GM21526 (cell line): Measurements from ENCODE around the gene EPAS1.
"Not testable (repeated sequence)": the region's sequence is repeated elsewhere in the genome, so short reads cannot be mapped to it uniquely, and the experiment has no call there.

Experiments used
- ATAC-seq: cut with Tn5 transposase; IDR thresholded peaks from one replicate; pipeline ENCODE4 v1.9.1; 2021; ENCODE audit warnings: moderate library complexity; ENCODE audit not compliant: unreplicated experiment, low FRiP score

Gene EPAS1

DNA sequence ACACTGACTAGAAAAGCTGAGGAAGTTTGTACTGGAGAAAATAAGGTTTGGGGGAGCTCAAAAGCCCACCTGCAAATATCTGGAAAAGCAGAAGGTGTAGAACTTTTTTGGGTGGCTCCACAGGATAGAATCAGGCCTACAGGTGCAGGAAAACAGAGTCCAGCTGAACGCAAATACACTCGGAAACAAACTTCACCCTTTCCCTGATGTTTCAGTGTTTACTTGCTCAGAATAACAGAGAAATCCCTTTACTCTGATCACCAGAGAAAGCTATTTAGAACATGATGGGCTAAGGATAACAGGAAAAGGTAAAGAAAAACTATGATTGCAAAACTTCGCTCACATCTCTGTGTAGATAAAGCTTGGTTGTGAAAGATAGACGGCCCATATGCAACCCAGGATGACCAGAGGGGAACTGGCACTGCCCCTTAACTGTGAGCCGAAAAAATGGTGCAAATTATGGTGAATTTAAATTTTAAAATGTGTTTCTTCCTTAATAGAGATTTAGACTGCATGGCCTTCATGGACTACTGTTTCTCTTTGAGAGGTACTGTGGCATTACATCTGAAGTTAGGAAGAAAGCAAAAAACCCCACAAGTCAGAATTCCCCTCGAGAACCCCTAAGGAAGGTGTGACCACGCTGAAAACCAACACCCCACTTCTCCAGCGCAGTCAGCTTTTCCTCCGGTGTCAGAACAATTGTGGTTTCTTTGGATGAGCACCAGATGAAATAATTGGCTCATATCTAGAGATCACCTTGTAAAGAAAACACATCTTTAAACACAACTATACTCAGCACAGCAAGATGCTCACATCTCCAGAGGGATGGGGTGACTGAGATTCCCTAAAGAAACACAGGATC lies 97.7 kb downstream of the EPAS1 start:
- ATAC-seq = no peak

DNA sequence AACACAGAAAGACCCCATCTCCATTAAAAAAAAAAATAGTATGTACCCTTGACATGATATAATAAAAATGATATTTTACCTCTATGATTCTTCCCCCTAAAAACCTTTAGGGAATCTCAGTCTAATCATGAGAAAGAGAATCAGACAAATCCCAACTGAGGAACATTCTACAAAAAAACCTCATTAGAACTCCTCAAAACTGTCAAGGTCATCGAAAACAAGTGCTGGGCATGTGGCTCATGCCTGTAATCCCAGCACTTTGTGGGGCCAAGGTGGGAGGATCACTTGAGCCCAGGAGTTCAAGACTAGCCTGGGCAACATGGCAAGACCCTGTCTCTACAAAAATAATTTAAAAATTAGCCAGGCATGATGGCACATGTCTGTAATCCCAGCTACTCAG lies 98.5 kb downstream of the EPAS1 start:
- ATAC-seq = not testable (repeated sequence)

- no peak for ATAC-seq
Observed at GRCh38 chr2:46400016-46400415, 102.8 kb downstream of the EPAS1 start.

DNA sequence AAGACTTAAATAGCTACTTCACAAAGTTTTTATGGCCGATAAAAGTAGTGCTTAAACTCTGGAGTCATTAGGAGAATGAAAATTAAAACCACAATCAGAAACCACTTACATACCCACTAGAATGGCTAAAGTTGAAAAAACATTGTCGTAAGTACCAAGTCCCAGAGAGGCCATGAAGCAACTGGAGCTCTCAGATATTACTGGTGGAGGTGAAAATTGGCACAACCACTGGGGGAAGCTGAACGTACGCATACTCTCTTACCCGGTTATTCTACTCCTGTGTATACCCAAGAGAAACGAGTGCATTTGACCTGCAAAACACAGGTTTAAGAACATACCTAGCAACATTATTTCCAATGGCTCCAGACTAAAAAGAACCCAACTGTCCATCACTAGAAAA lies 105.7 kb downstream of the EPAS1 start:
- no peak for ATAC-seq

DNA sequence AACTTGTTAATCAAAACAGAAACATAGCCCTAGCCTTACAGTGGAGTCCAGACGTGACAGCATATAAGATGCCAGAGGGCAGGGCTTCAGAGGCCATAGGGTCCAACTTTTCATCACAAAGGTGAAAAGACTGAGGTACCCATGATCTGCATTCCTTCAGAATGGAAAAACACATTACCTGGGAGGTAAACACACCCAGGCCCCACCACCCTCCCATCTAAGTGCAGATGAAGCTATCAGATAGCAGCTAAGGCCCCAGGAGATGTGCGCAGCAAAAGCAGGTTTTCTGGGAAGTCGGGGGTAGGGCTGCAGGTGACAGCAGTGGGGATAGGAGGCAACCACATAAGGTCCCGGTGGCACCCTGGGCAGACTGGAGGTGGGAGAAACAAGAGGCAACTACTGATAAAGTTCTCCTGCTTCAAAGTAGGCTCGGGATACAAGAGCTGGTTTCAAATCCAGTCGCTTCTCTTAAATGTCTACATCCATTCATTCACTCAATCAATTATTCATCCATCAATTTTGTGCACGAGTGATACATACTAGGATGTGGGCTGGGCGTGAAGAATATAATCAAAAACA lies 107.1 kb downstream of the EPAS1 start:
- no peak for ATAC-seq

DNA sequence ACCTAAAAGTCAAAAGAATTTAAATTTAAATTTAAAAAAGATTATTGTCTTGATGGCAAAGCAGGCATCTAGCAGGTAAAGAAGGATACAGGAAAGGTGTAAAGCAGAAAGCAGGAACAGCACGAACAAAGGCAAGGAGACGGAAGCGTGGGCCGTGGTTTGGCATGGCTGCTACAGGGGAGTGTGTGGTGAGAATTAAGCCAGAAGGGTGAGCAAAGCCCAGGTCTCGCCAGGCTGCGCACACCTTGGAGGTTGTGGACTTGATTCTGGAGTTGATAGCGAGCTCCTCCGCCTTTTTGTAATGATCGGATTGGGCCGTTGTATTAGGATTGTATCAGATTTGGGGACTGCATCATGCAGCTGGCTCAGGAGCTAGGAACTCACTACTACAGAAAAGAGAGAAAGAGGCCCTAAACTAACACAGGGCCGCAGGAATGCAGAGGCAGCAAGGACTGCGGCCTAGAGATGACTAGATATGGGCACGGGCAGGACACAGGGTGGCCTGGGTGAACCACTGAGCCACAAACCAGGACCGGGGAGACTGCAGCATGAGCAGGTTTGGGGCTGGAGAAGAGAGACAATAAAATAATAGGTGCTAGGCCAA lies 110.7 kb downstream of the EPAS1 start:
- ATAC-seq = no peak

- no peak for ATAC-seq
Observed at GRCh38 chr2:46409756-46410155, 112.5 kb downstream of the EPAS1 start.

DNA sequence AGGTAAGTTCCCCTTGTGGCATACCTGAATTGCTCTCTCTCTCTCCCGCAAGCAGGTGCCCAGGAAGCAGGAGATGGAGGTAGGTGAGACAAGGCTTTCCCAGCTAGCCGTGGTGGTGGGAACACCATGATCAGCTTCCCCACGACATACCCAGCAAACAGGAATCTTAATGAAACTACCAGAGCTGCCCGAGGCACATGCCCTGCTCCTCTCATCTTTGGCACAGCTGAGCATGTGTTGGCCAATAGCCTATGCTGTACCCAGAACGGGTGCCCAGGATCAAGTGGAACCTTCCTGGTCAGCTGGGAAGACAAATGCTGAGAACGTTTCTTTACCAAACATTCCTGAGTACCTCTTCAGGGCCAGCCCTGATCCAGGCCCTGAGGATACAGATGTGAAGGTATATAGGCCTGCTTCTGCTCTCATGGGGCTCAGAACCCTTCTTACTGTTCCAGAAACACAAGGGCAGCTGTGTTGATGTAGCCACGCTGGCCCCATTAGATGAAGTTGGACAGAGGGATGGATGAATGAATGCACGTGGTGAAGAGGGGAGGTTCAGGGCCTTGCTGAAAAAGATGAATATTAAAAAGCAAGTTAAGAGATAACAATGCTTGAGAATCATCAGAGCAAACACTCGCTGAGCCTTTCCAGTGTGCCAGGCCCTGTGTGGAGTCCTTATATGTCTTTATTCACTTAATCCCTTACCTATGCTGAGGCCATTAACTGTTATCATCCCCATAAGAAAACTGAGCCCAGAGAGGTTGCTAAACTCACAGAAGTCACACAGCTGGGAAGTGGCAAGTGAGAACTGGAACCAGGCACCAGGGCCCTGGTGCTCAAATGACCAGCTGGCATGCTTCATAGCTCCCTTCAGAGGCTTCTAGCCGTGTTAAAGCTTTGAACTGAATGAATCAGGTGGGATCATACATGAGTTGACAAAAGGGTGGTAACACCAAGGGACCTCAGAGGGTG lies 113.4 kb downstream of the EPAS1 start:
- no peak for ATAC-seq

DNA sequence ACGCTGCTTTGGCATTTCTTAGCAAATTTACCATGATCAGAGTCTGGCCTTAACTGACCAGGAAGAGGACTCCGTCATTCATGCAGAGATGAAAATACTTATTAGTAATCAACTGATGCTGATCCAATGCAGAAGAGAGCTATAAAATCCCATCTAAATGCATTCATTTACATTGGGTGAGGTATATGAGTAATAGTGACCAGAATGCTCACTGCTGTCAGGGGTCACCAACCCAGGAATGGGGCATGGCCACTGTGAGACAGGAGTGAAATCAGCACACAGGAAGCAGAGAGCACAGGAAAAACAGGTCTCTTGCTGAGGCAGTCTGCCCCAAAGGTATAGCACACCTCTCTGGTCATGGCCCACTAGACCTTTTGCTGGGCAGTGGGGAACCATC lies 114.0 kb downstream of the EPAS1 start:
- ATAC-seq = no peak

GRCh38 chr2:46411985-46412384 lies 114.8 kb downstream of the EPAS1 start:
- ATAC-seq = no peak

- no peak for ATAC-seq
Observed at GRCh38 chr2:46413111-46413510, 115.9 kb downstream of the EPAS1 start.

- ATAC-seq = no peak
Observed at GRCh38 chr2:46413631-46414030, 116.4 kb downstream of the EPAS1 start.

DNA sequence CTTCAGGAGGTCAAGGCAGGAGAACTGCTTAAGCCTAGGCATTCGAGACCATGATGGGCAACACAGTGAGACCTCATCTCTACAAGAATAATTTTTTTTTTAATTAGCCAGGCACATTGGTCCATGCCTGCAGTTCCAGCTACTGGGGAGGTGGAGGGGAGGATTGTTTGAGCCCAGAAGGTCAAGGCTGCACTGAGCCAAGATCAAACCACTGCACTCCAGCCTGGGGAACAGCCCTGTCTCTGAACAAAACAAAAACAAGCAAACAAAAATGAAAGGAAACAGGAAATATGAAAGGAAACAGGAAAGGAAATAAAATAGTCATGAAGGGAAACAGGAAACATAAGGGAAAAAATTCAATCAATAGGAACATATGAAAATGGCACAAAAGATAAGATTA lies 117.5 kb downstream of the EPAS1 start:
- no peak for ATAC-seq

GRCh38 chr2:46416280-46416679 lies 119.1 kb downstream of the EPAS1 start:
- no peak for ATAC-seq

DNA sequence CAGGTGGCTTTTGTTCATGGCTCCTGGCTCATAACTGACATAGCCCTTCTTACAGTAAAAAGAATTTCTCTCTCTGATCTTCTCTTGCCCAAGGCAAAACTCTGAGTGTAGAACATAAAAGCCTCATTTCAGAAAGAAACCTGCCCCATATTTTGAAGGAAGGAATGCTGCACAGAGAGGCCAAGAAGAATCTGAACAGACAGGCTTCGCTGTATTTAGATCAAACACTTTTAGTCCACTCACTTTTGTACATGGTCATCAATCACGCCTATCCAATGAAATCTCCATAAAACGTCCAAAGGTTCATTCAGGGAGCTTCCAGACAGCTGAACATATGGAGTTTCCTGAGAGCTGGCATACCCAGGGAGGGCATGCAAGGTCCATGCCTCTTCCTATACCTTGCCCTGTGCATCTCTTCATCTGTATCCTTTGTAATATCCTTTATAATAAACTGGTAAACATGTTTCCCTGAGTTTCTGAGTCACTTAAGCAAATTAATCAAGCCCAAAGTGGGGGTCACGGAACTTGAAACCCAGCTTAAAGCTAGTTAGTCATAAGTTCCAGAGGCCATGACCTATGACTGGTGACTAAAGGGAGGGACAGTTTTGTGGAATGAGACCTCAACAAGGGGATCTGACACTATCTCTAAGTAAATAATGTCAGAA lies 119.7 kb downstream of the EPAS1 start:
- no peak for ATAC-seq

GRCh38 chr2:46420945-46421344 lies 123.7 kb downstream of the EPAS1 start:
- no peak for ATAC-seq

DNA sequence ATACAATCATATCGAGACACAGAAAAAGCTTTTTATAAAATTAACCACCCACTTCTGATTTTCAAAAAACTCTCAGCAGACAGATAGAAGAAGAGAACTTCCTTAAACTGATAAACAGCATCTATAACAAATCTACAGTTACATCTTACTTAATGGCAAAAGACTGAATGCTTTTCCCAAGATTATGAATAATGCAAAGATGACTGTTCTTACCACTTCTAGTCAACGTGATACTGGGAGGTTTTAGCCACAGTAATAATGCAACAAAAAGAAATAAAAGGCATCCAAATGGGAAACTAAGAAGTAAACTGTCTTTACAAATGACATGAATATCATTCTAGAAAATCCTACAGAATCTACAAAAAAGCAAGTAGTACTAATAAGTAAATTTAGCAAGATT lies 124.2 kb downstream of the EPAS1 start:
- no peak for ATAC-seq

DNA sequence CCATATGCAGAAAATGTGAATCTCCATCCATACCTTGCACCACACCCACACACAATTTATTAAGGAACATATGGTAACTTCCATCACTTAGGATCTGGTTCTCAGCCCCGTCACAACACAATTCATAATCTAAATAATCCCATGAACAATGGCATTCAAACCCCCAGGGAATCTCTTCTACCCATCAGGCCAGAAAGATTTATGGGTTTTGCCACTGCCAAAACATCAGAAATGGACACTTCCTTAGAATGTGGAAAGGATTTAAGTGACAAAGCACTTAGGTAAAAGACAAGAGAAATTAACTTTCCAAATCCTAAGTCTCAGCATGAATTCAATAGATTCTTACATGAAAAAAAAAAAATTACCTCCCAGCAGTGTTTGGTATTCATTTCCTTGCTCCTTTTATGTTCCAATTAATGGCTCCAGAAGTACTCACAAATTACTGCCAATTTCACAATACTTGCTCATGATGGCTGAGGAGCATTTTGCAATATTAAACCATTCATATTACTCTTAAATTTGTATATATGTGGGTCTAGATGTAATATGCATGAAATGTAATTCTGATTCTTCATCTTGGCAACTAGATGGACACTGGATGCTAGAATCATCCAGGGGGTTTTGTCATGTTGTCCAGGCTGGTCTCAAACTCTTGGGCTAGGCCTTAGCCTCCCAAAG lies 125.6 kb downstream of the EPAS1 start:
- no peak for ATAC-seq

- no peak for ATAC-seq
Observed at GRCh38 chr2:46424937-46425336, 127.7 kb downstream of the EPAS1 start.
